ENCODE results near the gene CYB561D1.
"Not testable (repeated sequence)": the region's sequence is repeated elsewhere in the genome, so short reads cannot be mapped to it uniquely, and the experiment has no call there.

The CYB561D1 gene, protein sequence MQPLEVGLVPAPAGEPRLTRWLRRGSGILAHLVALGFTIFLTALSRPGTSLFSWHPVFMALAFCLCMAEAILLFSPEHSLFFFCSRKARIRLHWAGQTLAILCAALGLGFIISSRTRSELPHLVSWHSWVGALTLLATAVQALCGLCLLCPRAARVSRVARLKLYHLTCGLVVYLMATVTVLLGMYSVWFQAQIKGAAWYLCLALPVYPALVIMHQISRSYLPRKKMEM

DNA sequence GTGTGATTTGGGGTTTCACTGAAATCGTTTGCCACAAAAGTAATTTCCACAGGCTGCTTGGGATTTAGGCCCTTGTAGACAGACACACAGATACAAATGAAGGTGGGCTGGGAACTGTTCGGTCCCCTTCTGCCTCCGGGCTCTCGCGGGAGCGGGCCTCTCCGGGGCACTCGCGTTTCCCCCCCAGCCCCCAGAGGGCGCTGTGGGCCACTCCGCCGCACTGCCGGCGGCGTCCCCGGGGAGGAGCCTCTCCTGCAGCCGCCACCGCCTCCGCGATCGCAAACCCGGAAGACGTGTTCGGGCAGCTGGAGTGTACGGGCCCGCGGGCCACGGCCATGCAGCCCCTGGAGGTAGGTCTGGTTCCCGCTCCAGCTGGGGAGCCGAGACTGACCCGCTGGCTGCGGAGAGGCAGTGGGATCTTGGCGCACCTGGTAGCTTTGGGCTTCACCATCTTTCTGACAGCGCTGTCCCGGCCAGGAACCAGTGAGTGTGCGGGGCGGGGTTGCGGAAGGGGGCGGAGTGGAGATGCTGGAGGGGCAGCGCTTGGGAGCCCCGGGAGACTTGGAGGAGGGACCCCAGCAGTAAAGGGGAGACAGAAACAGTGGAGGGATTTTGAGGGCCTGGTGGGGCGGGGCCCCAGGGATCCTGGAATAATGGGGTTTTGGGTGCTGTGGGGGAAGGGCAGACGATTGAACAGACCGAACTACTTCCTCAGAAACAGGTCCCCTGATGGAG, at the start of gene CYB561D1:
Gene CYB561D1, plus strand, starts transcription at position 290 of the 735 bp plus-strand sequence. Its CDS starts 46 bp downstream, at position 336.
- DNase-seq (ENCODE audit: extremely low spot score, insufficient read length, low read depth) (peak; percentile 88), FAIRE-seq (peak; percentile 87)

DNA sequence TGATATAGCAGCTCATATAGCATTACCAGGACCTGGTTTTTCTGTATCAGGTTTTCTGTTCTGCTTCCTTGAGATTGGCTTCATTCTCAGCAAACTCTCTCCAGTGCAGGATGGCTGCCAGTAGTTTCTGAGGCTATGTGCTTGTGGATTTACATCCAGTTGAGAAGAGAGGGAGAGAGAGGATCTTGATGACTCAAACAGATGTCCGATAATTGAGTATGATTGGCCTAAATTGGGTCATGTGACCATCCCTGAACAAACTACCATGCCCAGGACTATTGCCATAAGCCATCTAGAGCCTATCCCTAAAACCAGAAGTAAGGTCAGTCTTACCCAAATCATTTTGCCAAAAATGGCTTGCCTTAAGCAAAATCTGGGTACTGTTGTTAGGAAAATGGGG, 49.5 kb upstream of the CYB561D1 start:
- DNase-seq (ENCODE audit: extremely low spot score, insufficient read length, low read depth) (no peak), FAIRE-seq (no peak)

DNA sequence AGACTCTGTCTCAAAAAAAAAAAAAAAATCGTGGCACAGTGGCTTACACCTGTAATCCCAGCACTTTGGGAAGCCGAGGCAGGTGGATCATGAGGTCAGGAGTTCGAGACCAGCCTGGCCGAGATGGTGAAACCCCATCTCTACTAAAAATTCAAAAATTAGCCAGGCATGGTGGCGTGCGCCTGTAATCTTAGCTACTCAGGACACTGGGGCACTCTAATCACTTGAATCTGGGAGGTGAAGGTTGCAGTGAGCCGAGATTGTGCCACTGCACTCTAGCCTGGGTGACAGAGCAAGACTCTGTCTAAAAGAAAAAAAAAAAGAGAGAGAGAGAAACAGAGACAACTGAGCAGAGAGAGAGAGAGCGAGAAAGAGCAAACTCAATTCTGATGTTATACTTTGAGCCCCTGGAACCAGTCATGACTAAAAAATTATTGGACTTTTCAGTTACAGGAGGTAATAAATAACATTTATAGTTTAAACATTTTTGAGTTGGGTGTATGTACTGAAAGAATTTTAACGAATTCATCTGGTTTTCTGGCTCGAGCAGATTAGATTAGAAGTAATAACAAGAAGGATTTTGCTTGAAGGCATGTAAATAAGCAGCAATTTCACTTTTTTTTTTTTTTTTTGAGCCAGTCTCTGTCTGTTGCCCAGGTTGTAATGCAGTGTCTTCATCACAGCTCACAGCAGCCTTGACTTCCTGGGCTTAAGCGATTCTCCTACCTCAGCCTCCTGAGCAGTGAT, 47.8 kb upstream of the CYB561D1 start:
- not testable (repeated sequence) for DNase-seq (ENCODE audit: extremely low spot score, insufficient read length, low read depth); FAIRE-seq

DNA sequence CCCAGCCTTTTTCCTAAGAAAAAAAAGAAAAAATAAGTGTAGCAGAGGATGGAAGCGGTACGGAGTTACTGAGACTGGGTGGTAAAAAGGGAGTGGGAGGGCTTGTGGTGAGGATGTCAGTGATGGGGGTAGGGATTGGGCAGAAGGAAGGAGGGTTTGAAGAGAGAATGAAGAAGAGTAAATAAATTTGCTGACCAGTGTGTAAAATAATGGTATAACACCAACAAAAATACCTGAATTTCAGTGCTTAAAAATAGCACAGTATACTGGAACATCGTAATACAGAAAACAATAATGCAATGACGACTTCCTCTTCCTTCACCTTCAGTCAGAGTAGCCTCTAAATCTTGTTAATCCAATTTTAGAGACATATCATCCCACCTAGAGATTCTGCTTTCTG, 46.4 kb upstream of the CYB561D1 start:
- DNase-seq (ENCODE audit: extremely low spot score, insufficient read length, low read depth) (no peak), FAIRE-seq (no peak)

DNA sequence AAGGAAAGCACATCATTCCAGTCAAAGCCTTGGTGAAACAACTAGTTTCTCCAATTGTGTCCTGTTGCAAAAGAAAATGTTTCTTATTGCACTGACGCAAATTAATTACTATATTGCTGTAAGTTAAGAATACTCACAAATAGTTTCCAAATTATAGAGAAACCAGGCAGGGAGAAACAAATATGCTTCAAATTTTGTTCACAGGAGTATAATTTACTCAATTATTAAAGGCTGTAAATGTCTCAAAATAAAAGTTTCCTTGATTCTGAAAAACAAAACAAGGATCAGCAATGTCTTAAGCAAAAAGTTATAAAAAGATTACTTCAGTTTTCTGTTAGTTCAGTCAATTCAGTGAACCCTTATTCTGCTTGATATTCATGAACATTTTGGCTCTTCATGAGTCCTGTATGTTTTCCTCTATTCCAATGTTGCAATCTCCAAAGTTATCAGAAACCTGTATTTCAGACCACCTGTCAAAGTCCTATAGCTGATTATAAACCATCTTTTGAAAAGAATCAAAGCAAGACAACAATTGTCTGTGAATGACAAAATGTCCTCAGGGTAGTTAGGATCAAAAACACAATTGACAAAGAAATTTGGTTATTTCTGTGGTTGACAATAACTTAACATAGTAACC, 39.3 kb upstream of the CYB561D1 start:
- FAIRE-seq = no peak

DNA sequence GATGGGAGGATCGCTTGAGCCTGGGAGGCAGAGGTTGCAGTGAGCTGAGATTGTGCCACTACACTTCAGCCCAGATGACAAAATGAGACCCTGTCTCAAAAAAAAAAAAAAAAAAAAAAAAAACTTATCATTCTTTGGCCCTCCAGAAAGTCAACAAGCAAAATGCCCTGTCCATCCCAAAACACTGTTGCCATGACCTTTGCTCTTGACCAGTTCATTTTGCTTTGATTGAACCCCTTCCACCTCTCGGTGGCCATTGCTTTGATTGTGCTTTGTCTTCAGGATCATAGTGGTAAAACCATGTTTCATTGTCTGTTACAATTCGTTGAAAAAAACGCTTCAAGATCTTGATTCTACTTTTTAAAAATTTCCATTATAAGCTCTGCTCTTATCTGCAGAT, 36.1 kb upstream of the CYB561D1 start:
- DNase-seq (ENCODE audit: extremely low spot score, insufficient read length, low read depth) (no peak), FAIRE-seq (no peak)

More for the DNA sequence above, 39.3 kb upstream of the CYB561D1 start:
- DNase-seq (ENCODE audit: extremely low spot score, insufficient read length, low read depth) = no peak

DNA sequence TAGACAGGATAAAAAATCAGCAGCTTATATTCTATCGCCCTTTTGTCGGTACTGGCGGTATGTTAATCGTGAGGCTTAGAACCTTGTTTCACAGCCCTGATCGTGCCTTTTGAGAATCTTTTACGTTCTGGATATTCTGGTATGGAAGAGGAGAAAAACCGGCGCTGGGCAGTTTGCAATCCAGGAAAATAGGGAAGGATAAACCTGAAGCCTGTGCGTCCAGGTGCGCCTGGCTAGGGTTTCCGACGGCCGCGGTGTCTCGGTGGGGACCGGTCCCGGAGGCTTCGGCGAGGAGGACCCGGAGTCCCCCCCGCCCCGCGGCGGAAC, 27.8 kb upstream of the CYB561D1 start:
- no peak for DNase-seq (ENCODE audit: extremely low spot score, insufficient read length, low read depth)
- FAIRE-seq = no peak

DNA sequence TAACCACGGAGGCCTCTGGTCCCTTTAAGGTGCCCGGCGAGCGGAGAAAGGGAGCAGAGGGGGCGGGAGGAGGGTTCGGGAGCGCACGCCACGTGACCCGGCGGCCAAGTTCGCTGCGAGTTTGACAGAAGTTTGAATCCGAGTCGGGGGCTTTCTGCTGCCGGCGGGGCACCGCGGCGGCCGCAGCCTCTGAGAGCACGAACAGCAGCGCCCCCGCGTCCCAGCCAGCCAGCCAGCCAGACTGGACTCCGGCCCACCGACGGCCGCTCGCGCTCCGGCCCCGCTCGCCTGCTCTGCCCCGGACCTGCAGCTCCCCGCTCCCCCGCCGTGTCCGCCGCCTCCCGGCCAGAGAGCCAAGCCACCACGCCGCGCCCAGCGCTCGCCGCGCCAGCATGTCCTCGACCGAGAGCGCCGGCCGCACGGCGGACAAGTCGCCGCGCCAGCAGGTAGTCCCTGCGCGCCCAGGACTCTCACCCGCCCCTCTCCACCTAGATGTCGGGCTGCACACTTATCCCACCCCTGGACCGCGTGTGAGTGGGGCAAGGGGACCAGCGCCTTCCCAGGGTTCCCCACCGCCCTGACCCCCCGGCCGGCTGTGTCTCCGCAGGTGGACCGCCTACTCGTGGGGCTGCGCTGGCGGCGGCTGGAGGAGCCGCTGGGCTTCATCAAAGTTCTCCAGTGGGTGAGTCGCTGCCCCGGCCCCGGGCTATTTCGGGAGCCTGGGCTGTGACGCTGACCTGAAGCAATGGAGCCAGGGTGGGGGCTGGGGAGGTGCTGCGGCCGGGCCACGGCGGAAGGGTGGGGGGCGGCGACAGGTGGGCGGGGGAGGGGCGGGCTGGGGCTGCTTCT, 27.2 kb upstream of the CYB561D1 start, which contains the start of gene SYPL2:
Gene SYPL2, plus strand, starts transcription at position 95 of the 849 bp plus-strand sequence. Its CDS starts 298 bp downstream, at position 393.
- DNase-seq (ENCODE audit: extremely low spot score, insufficient read length, low read depth) (no peak), FAIRE-seq (no peak)

DNA sequence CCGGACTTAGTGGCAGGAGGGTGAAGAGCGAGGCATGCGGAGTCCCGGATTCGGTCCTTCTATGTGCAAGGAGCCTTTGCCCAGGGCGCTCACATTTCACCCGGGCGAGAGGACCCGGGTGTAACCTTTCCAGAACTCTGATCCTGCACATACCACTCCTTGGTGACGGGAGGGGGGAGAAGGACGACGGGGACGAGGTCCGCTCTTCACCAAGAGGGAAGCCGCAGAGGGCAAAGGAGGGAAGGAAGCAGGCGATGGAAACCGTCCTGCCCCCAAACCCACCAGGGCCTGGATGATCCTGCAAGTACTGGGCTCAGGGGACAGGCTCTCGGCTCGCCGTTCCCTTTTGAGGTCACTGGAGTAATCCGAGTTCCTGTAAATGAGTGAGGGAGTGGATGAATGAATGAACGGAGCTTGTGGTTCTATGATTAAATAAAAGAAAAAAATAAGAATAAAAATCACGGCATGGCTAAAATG, 26.6 kb upstream of the CYB561D1 start:
- FAIRE-seq = no peak
- DNase-seq (ENCODE audit: extremely low spot score, insufficient read length, low read depth) = no peak

DNA sequence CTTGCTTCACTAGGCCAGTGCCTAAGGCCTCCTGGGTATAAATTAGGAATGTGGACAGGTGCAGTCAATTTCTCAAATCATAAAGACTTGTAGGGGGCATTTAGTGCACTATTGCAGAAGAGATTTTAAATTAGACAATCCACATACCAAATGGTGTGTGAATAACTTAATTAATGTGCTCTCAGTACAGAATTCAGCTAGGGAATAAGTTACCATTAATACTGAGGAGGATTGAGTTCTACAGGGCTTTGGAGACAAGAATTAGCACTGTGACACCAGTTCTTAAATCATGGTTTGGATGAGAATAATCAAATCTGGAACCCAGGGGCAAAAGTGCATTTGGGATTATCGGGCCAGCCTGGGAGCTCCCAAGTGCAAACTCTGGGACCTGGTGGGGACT, 25.8 kb upstream of the CYB561D1 start:
- no peak for DNase-seq (ENCODE audit: extremely low spot score, insufficient read length, low read depth)
- no peak for FAIRE-seq

DNA sequence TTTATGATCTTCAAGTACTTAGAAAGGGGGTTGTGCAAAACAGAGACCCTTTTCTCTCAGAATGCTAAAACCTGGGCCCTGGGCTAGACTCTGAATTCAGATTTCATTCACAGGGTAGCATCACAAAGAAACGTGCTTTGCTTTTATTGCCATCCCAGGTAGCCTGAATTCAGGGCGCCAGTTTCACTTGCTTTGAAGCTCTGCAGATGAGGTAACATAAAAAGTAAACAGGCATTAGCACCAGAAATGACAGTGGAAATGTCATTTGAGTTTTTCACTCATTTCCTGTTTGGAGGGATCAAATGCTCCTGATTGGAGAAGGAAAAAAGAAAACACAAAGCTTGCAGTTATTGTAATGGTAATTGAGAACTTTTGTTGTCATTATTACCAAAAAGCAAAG, 25.0 kb upstream of the CYB561D1 start:
- FAIRE-seq = no peak

DNA sequence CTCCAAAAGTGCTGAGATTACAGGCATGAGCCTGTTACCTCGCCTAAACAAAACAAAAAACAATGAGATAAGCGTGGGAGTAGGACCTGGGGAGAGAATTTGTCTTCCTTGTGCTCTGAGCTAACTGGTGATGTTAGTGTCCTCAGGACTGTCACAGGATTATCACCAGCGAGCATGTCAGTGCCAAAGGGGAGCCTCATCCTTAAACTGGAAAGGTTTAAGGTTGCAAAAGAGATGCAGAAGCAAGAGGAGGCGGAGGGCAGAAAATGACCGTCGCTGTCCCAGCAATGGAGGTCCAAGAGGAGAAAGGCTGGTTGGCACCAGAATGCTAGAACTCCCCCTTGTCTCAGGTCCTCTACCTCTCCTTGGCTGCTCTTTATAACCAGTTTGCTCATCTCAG, 23.6 kb upstream of the CYB561D1 start:
- no peak for DNase-seq (ENCODE audit: extremely low spot score, insufficient read length, low read depth)
- FAIRE-seq = no peak

More for the DNA sequence above, 25.0 kb upstream of the CYB561D1 start:
- no peak for DNase-seq (ENCODE audit: extremely low spot score, insufficient read length, low read depth)

DNA sequence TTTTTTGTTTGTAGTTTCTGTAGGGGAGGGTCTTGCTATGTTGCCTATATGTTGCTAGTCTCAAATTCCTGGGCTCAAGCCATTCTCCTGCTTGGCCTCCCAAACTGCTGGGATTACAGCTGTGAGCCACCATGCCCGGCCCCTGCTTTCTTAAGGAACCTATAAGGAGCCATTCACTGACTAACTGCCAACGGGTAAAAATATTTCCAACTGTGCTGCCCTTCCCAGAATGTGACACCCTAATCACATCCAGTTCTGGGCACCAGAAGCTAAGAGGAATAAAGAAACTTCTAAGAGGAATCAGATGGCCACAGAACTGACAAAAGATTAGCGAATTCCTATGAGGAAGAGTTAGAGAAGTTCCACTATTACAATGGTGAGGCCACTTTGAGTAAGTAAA, 21.1 kb upstream of the CYB561D1 start:
- FAIRE-seq (no peak), DNase-seq (ENCODE audit: extremely low spot score, insufficient read length, low read depth) (no peak)

DNA sequence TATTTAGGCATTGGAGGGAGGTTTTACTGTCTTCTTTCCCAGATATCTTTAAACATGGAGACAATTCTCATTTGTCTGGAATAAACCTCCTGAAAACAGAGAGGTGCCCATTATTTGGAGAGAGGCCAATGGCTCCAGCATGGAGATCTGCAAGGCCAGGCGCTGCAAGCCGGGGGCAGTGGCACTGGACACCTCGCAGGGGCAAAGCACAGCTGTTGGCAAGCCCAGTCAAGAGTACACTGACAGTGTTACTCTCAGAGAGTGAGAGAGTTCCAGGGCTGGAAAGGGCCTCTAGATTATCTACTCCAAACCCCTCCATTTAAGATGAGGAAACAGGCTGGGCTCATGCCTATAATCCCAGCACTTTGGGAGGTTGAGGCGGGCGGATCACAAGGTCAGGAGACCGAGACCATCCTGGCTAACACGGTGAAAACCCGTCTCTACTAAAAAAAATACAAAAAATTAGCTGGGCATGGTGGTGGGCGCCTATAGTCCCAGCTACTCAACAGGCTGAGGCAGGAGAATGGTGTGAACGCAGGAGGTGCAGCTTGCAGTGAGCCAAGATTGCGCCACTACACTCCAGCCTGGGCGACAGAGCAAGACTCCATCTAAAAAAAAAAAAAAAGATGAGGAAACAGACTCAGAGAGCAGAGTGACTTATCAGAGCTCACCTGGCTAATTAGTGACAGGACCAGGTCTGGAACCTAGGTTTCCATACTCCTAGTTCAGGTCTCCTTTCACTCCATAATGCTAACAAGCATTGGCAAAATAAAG, 20.4 kb upstream of the CYB561D1 start:
- not testable (repeated sequence) for FAIRE-seq; DNase-seq (ENCODE audit: extremely low spot score, insufficient read length, low read depth)

DNA sequence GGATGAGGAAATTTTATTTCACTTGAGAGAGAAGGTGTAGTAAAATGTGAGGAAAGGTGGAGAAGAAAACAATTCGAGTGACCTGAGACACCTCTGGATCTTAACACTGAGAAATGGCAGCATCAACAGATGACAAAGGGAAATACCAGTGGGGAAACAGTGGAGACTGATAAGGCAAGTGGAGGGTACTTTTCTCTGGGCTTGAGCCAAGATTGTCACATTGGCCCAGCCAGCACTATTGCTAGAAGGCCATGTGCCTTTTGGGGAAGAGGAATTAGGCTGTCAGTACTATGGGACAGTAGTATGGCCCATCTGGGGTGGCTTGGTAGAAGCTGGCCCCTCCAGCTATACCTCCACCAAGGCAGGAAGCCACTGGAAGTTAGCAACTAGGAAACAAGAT, 19.2 kb upstream of the CYB561D1 start:
- DNase-seq (ENCODE audit: extremely low spot score, insufficient read length, low read depth) (no peak), FAIRE-seq (no peak)

DNA sequence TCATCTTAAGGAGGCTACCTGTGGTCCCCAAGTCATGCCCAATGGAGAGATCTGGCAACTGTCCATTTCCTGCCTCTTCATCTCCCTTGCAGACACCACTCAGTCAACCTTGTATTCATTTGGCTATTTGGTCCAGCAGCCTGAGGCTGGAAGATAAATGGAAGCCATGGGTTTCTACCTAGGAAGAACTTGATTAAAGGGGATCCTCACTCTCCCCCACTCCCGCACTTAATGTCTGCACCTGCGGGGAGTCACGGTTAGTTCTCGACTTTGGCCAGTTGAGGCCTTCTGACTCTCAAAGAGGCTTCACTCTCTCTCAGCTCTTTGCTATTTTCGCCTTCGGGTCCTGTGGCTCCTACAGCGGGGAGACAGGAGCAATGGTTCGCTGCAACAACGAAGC, 18.6 kb upstream of the CYB561D1 start:
- DNase-seq (ENCODE audit: extremely low spot score, insufficient read length, low read depth) (no peak), FAIRE-seq (no peak)

DNA sequence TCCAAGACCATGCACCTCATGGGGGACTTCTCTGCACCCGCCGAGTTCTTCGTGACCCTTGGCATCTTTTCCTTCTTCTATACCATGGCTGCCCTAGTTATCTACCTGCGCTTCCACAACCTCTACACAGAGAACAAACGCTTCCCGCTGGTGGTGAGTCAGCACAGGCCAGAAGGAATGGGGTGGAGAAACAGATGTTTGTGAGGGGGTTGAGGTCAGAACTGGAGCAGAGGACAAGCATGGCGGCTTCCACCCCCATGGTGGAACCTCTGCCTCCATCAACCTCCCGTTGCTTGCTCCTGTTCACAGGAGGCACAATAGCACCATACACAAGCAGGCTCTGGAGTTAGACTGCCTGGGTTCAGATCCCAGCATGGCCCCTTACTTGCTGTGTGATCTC, 17.1 kb upstream of the CYB561D1 start:
- FAIRE-seq (no peak), DNase-seq (ENCODE audit: extremely low spot score, insufficient read length, low read depth) (no peak)

DNA sequence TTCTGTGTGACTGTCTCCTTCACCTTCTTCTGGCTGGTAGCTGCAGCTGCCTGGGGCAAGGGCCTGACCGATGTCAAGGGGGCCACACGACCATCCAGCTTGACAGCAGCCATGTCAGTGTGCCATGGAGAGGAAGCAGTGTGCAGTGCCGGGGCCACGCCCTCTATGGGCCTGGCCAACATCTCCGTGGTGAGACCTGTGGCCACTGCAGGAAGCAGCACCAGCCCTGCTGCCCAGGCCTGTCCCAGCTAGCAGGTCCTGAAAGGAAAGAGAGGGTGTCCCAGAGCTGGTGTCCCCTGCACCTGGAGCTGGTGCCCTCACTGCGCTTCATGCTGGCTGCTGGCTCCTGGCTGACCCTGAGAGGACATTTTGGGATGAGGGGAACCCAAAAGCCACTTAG, 16.1 kb upstream of the CYB561D1 start:
- DNase-seq (ENCODE audit: extremely low spot score, insufficient read length, low read depth) (no peak), FAIRE-seq (no peak)

DNA sequence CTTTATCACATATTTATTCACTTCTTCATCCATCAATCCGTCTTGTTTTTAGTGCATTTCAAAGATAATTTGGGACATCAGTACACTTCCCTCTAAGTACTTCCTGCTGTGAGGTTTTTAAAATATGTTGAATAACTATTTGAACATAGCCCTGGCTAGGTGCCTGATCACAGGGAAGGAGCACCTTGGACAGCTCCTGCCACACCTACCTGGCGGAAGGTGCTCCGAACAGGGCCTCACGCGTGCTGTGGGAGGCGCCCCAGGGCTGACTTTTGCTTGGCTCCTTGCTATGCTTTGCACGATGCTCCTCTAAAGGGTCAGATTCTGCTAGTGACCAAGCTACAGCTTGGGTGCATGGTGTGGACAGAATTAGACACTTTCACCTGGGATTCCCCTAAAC, 15.1 kb upstream of the CYB561D1 start:
- DNase-seq (ENCODE audit: extremely low spot score, insufficient read length, low read depth) (no peak), FAIRE-seq (no peak)

All from GM18507 (cell line).